NB4 (cell line): Measurements from ENCODE around the gene SLC29A3.

Experiments used
- TF ChIP-seq, protein P1 (sequence below): IDR thresholded peaks from one replicate; pipeline ENCODE4 v1.5.1; 2012; ENCODE audit warnings: low read depth, low read length
- TF ChIP-seq, protein P2 (sequence below): IDR thresholded peaks from 2 replicates; pipeline ENCODE4 v1.6.1; 2011; ENCODE audit warnings: low read depth, low read length

DNA sequence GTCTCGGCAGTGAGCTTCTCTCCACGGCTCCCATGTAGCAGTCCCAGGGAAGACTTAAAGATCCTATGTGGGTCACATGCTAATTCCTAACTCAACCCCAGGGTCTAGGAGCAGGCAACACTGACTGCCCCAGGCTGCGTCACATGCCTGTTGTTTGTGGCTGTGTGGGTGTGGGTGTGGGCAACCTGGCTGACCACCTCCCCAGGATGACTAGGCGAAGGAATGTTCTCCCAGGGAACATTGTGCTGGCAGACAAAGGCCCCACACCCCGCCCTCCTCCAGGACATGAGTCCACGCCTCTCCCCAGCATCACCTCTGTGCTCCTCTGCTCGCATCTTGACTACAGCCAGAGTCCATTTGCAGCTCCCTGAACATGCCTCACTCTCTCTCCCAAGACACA is 30.3 kb downstream of the SLC29A3 start:
- TF ChIP-seq, protein P1, sequence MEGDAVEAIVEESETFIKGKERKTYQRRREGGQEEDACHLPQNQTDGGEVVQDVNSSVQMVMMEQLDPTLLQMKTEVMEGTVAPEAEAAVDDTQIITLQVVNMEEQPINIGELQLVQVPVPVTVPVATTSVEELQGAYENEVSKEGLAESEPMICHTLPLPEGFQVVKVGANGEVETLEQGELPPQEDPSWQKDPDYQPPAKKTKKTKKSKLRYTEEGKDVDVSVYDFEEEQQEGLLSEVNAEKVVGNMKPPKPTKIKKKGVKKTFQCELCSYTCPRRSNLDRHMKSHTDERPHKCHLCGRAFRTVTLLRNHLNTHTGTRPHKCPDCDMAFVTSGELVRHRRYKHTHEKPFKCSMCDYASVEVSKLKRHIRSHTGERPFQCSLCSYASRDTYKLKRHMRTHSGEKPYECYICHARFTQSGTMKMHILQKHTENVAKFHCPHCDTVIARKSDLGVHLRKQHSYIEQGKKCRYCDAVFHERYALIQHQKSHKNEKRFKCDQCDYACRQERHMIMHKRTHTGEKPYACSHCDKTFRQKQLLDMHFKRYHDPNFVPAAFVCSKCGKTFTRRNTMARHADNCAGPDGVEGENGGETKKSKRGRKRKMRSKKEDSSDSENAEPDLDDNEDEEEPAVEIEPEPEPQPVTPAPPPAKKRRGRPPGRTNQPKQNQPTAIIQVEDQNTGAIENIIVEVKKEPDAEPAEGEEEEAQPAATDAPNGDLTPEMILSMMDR, result no peak
- TF ChIP-seq, protein P2, sequence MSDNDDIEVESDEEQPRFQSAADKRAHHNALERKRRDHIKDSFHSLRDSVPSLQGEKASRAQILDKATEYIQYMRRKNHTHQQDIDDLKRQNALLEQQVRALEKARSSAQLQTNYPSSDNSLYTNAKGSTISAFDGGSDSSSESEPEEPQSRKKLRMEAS, result no peak
